ENCODE measurements around the gene STAM. TPM values are rescaled to one million over a fixed set of nuclear protein-coding genes. Genes with fewer than 3 reads are reported as not detected.
A peak's percentile ranks its signal among the peaks of the same experiment; 100 is the strongest.

STAM gene
- total and polyA plus RNA-seq, 9 of the 15 experiments (the other 6 are each of a cell fraction or from before 2014, with no cell fraction given), result 13.8 to 33.5 (median 26.4) TPM

GRCh38 chr10:17737027-17737965, 93.3 kb downstream of the STAM start:
- ChIA-PET POLR2A (no interaction called here), CTCF (ENCODE audit: low intra/inter-chr PET ratio) (interaction anchor here (1.0 to 1.2 kb wide), 3 partner anchors 89 to 136 kb away, joined by 3 to 5 read pairs (median 3); no protein-coding TSS in a partner anchor)
- H2AFZ ChIP-seq (ENCODE audit: low read depth, low read length), result 0 out of 2 replicates have a peak overlapping the region, but pooled peaks have one; percentile 4
- H3K4me1 ChIP-seq (replicated peaks in 1 of 2; ENCODE audit: control insufficient read depth in 2 of 2, insufficient read depth in 2 of 2, low read length in 2 of 2), result peaks cover 3 to 4% of the 10 kb centered on the region in 2 experiments; a peak in 3 of 5 replicates
- FAIRE-seq, result peak; percentile 85
- peak in 1 of 4 experiments; percentile 54 for DNase-seq (ENCODE audit: extremely low read depth in 1 of 4, low spot score in 3 of 4)
- H3K27me3 ChIP-seq (ENCODE audit: control insufficient read depth in 2 of 2, insufficient read depth in 2 of 2, low read length in 2 of 2), result no peaks in the 10 kb centered on the region
- no peaks in the 10 kb centered on the region for H3K79me2 ChIP-seq (ENCODE audit: control insufficient read depth, insufficient read depth, low read length)
- no TSS peak for BruUV-seq (replicated peaks)
- H3K4me3 ChIP-seq, result no peak overlapping the region
- 37% methylated on average over 12 of the region's 12 CpGs for WGBS (ENCODE audit: insufficient coverage, low coverage, missing lambda C conversion rate)
- no peaks in the 10 kb centered on the region for H3K36me3 ChIP-seq (ENCODE audit: control insufficient read depth, insufficient read depth, low read length)
- no peak overlapping the region for H3K9ac ChIP-seq (ENCODE audit: insufficient read depth in 1 of 2, low read depth in 2 of 2, low read length in 2 of 2)
- H3K9me1 ChIP-seq (ENCODE audit: control insufficient read depth, insufficient read depth, low read length), result no peaks in the 10 kb centered on the region
- H3K9me3 ChIP-seq (replicated peaks; ENCODE audit: control insufficient read depth, insufficient read depth, low read depth, low read length), result no peaks in the 10 kb centered on the region
- no peak overlapping the region for H3K27ac ChIP-seq (ENCODE audit: extremely low read depth, low read depth, low read length)
- in situ Hi-C loops (cut with MboI), result loop anchor here (10.0 to 25.0 kb wide), 2 partner anchors 452 to 900 kb away; no protein-coding TSS in a partner anchor
- intact Hi-C loops (cut with micrococcal nuclease), result loop anchor here (5.0 to 10.0 kb wide), 3 partner anchors 138 to 480 kb away; no protein-coding TSS in a partner anchor
- no peaks in the 10 kb centered on the region for H4K20me1 ChIP-seq (replicated peaks; ENCODE audit: control insufficient read depth, insufficient read depth, low read length)
- no peak overlapping the region for H3K4me2 ChIP-seq (ENCODE audit: insufficient read depth, low read length)
- ATAC-seq, result peak; percentile 48; the same call in 1 of the 3 replicates
- TF ChIP-seq HNRNPLL (IDR thresholded peaks at IDR 0.05; ENCODE audit: low read depth, low read length, poor library complexity, severe bottlenecking) (no peak), ZBTB49 (CRISPR knock-in tag; IDR thresholded peaks at IDR 0.05; ENCODE audit: borderline replicate concordance) (no peak), ZNF311 (CRISPR knock-in tag; IDR thresholded peaks at IDR 0.05) (no peak), ZNF3 (CRISPR knock-in tag; IDR thresholded peaks at IDR 0.05) (no peak), RB1 (IDR thresholded peaks at IDR 0.05; ENCODE audit: low read depth) (no peak), TFAM (CRISPR knock-in tag; conservative IDR thresholded peaks at IDR 0.05) (no peak), NR2C1 (IDR thresholded peaks at IDR 0.05) (no peak), NR2C1 (tag; IDR thresholded peaks at IDR 0.05) (no peak), MCM5 (IDR thresholded peaks at IDR 0.05; ENCODE audit: low read depth) (no peak), NFATC3 (IDR thresholded peaks at IDR 0.05) (no peak), TARDBP (IDR thresholded peaks at IDR 0.05) (no peak), ETS2 (tag; IDR thresholded peaks at IDR 0.05; ENCODE audit: borderline replicate concordance, poor library complexity, severe bottlenecking) (no peak), FUS (optimal IDR thresholded peaks at IDR 0.05; ENCODE audit: low read depth, low read length) (no peak), NCOA2 (IDR thresholded peaks at IDR 0.05; ENCODE audit: partially characterized antibody in 2 of 2) (no peak), ZNF134 (CRISPR knock-in tag; conservative IDR thresholded peaks at IDR 0.05) (no peak), HSF4 (CRISPR knock-in tag; IDR thresholded peaks at IDR 0.05; ENCODE audit: borderline replicate concordance) (no peak), SMARCB1 (IDR thresholded peaks at IDR 0.05; ENCODE audit: insufficient read length, low read depth) (no peak)
